ENCODE data around the gene MTA2. TPM values are rescaled to one million over a fixed set of nuclear protein-coding genes. Genes with fewer than 3 reads are reported as not detected.
"Not testable (repeated sequence)": the region's sequence is repeated elsewhere in the genome, so short reads cannot be mapped to it uniquely, and the experiment has no call there.

Gene MTA2
- total RNA-seq, 2 experiments from 2014 or later, result 245 to 264 TPM

- not testable (repeated sequence) for H3K9me3 Mint-ChIP-seq (ENCODE audit: low read depth); ATAC-seq; H3K27me3 Mint-ChIP-seq; DNase-seq
- peaks cover 56% of the 10 kb centered on the region for H3K36me3 Mint-ChIP-seq
- H3K4me3 Mint-ChIP-seq, result peak overlapping the region; percentile 28
- peak overlapping the region; percentile 48 for H3K27ac Mint-ChIP-seq
- peaks cover 72% of the 10 kb centered on the region for H3K4me1 Mint-ChIP-seq
- CTCF ChIA-PET, result interaction anchor here (1.0 to 7.3 kb wide), 7 partner anchors 12 to 191 kb away, joined by 4 to 60 read pairs (median 9); partner anchors contain the start of gene TUT1
These were observed 30.8 kb downstream of the MTA2 start for GRCh38 chr11:62570903-62571302.

GRCh38 chr11:62569611-62570010 is 32.1 kb downstream of the MTA2 start:
- peak overlapping the region; percentile 57 for H3K27ac Mint-ChIP-seq
- CTCF ChIA-PET, result interaction anchor here (1.1 to 7.3 kb wide), 6 partner anchors 10 to 175 kb away, joined by 4 to 60 read pairs (median 26); no protein-coding TSS in a partner anchor
- H3K4me3 Mint-ChIP-seq, result no peak overlapping the region
- H3K36me3 Mint-ChIP-seq, result peaks cover 58% of the 10 kb centered on the region
- DNase-seq (no peak), ATAC-seq (no peak)
- no peaks in the 10 kb centered on the region for H3K27me3 Mint-ChIP-seq
- H3K4me1 Mint-ChIP-seq, result peaks cover 67% of the 10 kb centered on the region
- H3K9me3 Mint-ChIP-seq (ENCODE audit: low read depth), result no peaks in the 10 kb centered on the region

GRCh38 chr11:62567018-62567633 is 34.5 kb downstream of the MTA2 start:
- H3K36me3 Mint-ChIP-seq, result peaks cover 57% of the 10 kb centered on the region

GRCh38 chr11:62566247-62566646 is 35.4 kb downstream of the MTA2 start:
- CTCF ChIA-PET, result interaction anchor here (0.6 to 7.3 kb wide), 9 partner anchors 9 to 173 kb away, joined by 3 to 47 read pairs (median 5); partner anchors contain the start of gene TUT1
- peak overlapping the region; percentile 61 for H3K27ac Mint-ChIP-seq
- H3K4me1 Mint-ChIP-seq, result peaks cover 64% of the 10 kb centered on the region
- DNase-seq, result no peak
- no peak overlapping the region for H3K4me3 Mint-ChIP-seq
- no peaks in the 10 kb centered on the region for H3K27me3 Mint-ChIP-seq
- no peaks in the 10 kb centered on the region for H3K9me3 Mint-ChIP-seq (ENCODE audit: low read depth)
- no peak for ATAC-seq
- H3K36me3 Mint-ChIP-seq, result peaks cover 54% of the 10 kb centered on the region

More at GRCh38 chr11:62567018-62567633, 34.5 kb downstream of the MTA2 start:
- CTCF ChIA-PET, result interaction anchor here (1.0 to 7.3 kb wide), 6 partner anchors 10 to 172 kb away, joined by 3 to 47 read pairs (median 8); no protein-coding TSS in a partner anchor
- no peak for DNase-seq
- ATAC-seq, result peak; percentile 54
- H3K27ac Mint-ChIP-seq, result peak overlapping the region; percentile 86
- no peak overlapping the region for H3K4me3 Mint-ChIP-seq
- H3K9me3 Mint-ChIP-seq (ENCODE audit: low read depth), result no peaks in the 10 kb centered on the region
- no peaks in the 10 kb centered on the region for H3K27me3 Mint-ChIP-seq
- peaks cover 67% of the 10 kb centered on the region for H3K4me1 Mint-ChIP-seq

- Mint-ChIP-seq H3K36me3 (peaks cover 56% of the 10 kb centered on the region), H3K4me3 (no peak overlapping the region), H3K27me3 (no peaks in the 10 kb centered on the region), H3K9me3 (ENCODE audit: low read depth) (no peaks in the 10 kb centered on the region), H3K4me1 (peaks cover 66% of the 10 kb centered on the region), H3K27ac (peak overlapping the region; percentile 14)
- DNase-seq (no peak), ATAC-seq (no peak)
- CTCF ChIA-PET, result interaction anchor here (1.3 to 7.3 kb wide), 6 partner anchors 14 to 170 kb away, joined by 3 to 47 read pairs (median 8); partner anchors contain the start of gene TUT1
These were observed 36.4 kb downstream of the MTA2 start for GRCh38 chr11:62565100-62565802.

- DNase-seq; H3K4me3 Mint-ChIP-seq; H3K9me3 Mint-ChIP-seq (ENCODE audit: low read depth); H3K27me3 Mint-ChIP-seq; ATAC-seq: not testable (repeated sequence)
- Mint-ChIP-seq H3K4me1 (peaks cover 73% of the 10 kb centered on the region), H3K36me3 (peaks cover 55% of the 10 kb centered on the region), H3K27ac (peak overlapping the region; percentile 71)
- CTCF ChIA-PET, result interaction anchor here (1.3 to 12.5 kb wide), 9 partner anchors 10 to 166 kb away, joined by 3 to 354 read pairs (median 16); partner anchors contain the start of genes AHNAK and EEF1G
These were observed 39.9 kb downstream of the MTA2 start for GRCh38 chr11:62561677-62562230.

GRCh38 chr11:62560566-62561103 is 41.0 kb downstream of the MTA2 start:
- Mint-ChIP-seq H3K36me3 (peaks cover 46% of the 10 kb centered on the region), H3K27ac (peak overlapping the region; percentile 86), H3K4me3 (no peak overlapping the region), H3K4me1 (peaks cover 74% of the 10 kb centered on the region), H3K9me3 (ENCODE audit: low read depth) (no peaks in the 10 kb centered on the region), H3K27me3 (peaks cover 2% of the 10 kb centered on the region)
- ATAC-seq (no peak), DNase-seq (peak; percentile 87)
- CTCF ChIA-PET, result interaction anchor here (1.0 to 12.5 kb wide), 20 partner anchors 9 to 300 kb away, joined by 3 to 354 read pairs (median 5); partner anchors contain the start of genes AHNAK, EEF1G, SCGB1A1 and TUT1

GRCh38 chr11:62559626-62560025 is 42.0 kb downstream of the MTA2 start:
- H3K9me3 Mint-ChIP-seq (ENCODE audit: low read depth); DNase-seq; ATAC-seq; H3K4me3 Mint-ChIP-seq; H3K27me3 Mint-ChIP-seq: not testable (repeated sequence)
- Mint-ChIP-seq H3K4me1 (peaks cover 80% of the 10 kb centered on the region), H3K36me3 (peaks cover 44% of the 10 kb centered on the region), H3K27ac (peak overlapping the region; percentile 86)
- CTCF ChIA-PET, result interaction anchor here (0.6 to 12.5 kb wide), 16 partner anchors 8 to 170 kb away, joined by 3 to 354 read pairs (median 5); partner anchors contain the start of genes AHNAK, EEF1G and TUT1

- Mint-ChIP-seq H3K4me1 (peaks cover 84% of the 10 kb centered on the region), H3K9me3 (ENCODE audit: low read depth) (no peaks in the 10 kb centered on the region), H3K27me3 (peaks cover 2% of the 10 kb centered on the region), H3K27ac (peak overlapping the region; percentile 86), H3K4me3 (peak overlapping the region; percentile 19), H3K36me3 (peaks cover 44% of the 10 kb centered on the region)
- CTCF ChIA-PET, result interaction anchor here (0.6 to 12.5 kb wide), 13 partner anchors 8 to 227 kb away, joined by 3 to 354 read pairs (median 5); partner anchors contain the start of genes AHNAK, EEF1G and TUT1
- ATAC-seq (no peak), DNase-seq (no peak)
These were observed 42.5 kb downstream of the MTA2 start for GRCh38 chr11:62559204-62559603.

- DNase-seq (no peak), ATAC-seq (no peak)
- CTCF ChIA-PET, result interaction anchor here (0.6 to 12.5 kb wide), 11 partner anchors 13 to 228 kb away, joined by 3 to 354 read pairs (median 6); partner anchors contain the start of genes AHNAK, EEF1G and TUT1
- Mint-ChIP-seq H3K27me3 (peaks cover 2% of the 10 kb centered on the region), H3K27ac (peak overlapping the region; percentile 96), H3K36me3 (peaks cover 41% of the 10 kb centered on the region), H3K4me1 (peaks cover 86% of the 10 kb centered on the region), H3K9me3 (ENCODE audit: low read depth) (no peaks in the 10 kb centered on the region), H3K4me3 (peak overlapping the region; percentile 48)
These were observed 43.0 kb downstream of the MTA2 start for GRCh38 chr11:62558669-62559068.

- ATAC-seq, result peak; percentile 43
- H3K4me1 Mint-ChIP-seq, result peaks cover 94% of the 10 kb centered on the region
- CTCF ChIA-PET, result interaction anchor here (0.6 to 12.5 kb wide), 16 partner anchors 10 to 321 kb away, joined by 3 to 354 read pairs (median 4); partner anchors contain the start of genes AHNAK, EEF1G, EML3 and LBHD1
These were observed 44.6 kb downstream of the MTA2 start for GRCh38 chr11:62556875-62557631.

More at GRCh38 chr11:62556875-62557631, 44.6 kb downstream of the MTA2 start:
- H3K27me3 Mint-ChIP-seq, result peaks cover 2% of the 10 kb centered on the region
- no peaks in the 10 kb centered on the region for H3K9me3 Mint-ChIP-seq (ENCODE audit: low read depth)
- H3K36me3 Mint-ChIP-seq, result peaks cover 35% of the 10 kb centered on the region
- peak; percentile 95 for DNase-seq
- H3K4me3 Mint-ChIP-seq, result peak overlapping the region; percentile 65
- peak overlapping the region; percentile 96 for H3K27ac Mint-ChIP-seq

Measured in activated CD8-positive, alpha-beta memory T cell treated with anti-CD3 and anti-CD28 coated beads, Interleukin-2, amount 10 ng/mL, durations not matched to agents 7 days and 5 days (primary cell).